NCI-H2196 (cell line): Measurements from ENCODE around the gene CABLES1.
"Not testable (repeated sequence)": the region's sequence is repeated elsewhere in the genome, so short reads cannot be mapped to it uniquely, and the experiment has no call there.

Experiments
- DNase-seq: peaks from one replicate; lab custom pipeline; 2025; ENCODE audit not compliant: unreplicated experiment; lab: John Stamatoyannopoulos, UW

The CABLES1 gene, protein sequence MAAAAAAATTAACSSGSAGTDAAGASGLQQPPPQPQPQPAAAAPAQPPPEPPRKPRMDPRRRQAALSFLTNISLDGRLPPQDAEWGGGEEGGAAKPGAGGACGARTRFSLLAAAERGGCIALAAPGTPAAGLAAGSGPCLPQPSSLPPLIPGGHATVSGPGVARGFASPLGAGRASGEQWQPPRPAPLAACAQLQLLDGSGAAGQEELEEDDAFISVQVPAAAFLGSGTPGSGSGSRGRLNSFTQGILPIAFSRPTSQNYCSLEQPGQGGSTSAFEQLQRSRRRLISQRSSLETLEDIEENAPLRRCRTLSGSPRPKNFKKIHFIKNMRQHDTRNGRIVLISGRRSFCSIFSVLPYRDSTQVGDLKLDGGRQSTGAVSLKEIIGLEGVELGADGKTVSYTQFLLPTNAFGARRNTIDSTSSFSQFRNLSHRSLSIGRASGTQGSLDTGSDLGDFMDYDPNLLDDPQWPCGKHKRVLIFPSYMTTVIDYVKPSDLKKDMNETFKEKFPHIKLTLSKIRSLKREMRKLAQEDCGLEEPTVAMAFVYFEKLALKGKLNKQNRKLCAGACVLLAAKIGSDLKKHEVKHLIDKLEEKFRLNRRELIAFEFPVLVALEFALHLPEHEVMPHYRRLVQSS

DNA sequence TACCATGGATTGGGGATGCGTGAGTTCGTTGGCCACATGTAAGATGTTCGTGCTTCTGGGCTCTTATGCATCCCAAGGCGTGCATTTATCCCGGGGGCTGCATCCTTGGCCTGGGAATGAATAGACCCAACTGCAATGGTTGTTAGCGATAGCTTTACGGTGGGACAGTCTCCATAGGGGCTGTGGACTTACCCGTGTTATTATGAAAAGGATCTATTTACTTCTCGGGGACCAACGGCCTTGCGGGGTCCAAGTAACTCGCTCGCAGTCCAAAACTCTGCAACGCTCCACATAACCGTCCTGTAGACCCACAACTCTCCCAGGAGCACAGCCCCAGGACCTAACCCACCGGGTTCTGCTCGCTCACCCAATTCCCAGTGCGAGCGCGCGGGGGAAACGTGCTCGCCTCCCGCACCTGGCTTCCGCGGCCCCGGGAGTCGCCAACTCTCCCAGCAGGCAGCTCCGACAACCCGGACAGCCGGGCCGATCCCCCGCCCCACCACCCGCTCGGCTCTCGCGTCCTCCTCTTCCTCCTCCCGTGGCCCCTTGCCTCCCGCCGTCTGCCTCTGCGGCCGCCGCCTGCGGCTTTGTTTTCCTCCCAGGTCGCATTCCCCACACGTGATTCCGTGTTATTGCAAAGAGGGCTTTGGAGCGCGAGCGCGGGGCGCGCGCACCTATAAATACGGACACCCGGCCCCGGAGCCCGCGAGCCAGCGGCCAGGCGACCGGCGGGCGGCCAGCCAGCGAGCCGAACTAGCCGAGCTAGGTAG lies at the start of gene CABLES1:
TSS of gene CABLES1 (plus strand) at position 706 of the 770 bp plus-strand sequence. CDS start 278 bp downstream, outside the sequence.
- peak; percentile 70 for DNase-seq

DNA sequence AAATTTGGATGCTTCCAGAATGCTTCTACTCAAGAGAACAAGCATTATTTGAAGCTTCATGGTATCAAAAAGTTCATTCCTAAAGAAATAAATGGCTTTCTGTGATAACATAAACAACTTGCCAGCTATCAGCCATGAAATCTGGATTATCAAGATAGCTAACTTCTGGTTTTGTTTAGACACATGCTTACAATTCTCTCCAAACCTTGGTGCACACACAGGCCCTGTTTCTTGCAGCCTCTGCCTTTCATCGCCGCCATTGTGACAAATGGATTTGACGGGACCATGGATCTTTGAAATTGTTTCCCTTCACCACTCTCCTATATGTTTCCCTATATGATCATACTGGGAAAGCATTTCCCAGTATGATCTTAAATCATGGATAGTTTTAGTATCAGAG lies 47.9 kb upstream of the CABLES1 start:
- DNase-seq, result no peak

DNA sequence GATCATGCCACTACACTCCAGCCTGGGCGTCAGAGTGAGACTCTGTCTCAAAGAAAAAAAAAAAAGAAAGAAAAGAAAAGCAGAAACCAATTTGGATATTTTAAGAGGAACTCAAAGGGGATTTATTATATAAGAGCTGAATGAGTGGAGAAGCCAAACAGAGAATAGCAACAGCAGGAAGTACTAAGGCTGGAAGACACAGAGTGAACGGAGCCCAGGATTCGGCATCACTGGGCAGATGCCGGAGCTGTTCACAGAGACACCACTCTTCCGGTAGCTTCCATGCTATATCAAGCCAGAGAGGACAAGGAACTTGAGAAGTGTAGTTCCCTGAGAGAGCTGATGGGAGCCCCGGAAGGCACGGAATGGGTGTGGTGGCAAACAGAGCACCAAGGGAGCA lies 47.0 kb upstream of the CABLES1 start:
- DNase-seq, result no peak

DNA sequence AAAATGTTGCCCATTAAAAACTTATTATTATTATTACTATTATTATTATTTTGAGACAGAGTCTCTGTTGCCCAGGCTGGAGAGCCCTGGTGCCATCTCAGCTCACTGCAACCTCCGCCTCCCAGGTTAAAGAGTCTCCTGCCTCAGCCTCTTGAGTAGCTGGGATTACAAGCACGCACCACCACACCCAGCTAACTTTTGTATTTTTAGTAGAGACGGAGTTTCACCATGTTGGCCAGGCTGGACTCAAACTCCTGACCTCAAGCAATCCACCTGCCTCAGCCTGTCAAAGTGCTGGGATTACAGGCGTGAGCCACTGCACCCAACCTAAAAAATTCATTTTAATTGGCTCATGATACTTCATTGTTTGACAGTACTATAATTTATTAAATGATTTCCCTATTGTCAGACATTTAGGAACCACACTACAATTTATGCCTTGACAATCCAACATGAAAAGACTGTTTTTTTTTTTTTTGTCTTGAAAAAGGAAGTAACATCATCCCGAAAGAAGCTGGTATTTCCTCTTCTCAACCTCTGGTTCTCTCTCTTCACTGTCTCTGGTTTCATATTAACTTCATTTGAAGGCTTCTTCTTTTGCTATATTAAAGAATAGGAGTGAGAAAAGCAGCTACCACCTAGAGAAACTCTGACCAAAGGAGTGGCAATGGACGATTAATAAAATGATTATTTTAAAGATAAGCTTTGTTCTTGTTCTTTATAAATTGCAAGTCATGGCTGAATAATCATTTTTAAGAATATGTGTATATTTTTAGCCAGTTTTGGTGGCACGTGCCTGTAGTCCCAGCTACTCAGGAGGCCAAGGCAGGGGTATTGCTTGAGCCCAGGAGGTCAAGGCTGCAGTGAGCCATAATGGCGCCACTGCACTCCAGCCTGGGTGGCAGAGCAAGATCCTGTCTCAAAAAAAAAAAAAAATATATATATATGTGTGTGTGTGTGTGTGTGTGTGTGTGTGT lies 44.0 kb upstream of the CABLES1 start:
- not testable (repeated sequence) for DNase-seq

DNA sequence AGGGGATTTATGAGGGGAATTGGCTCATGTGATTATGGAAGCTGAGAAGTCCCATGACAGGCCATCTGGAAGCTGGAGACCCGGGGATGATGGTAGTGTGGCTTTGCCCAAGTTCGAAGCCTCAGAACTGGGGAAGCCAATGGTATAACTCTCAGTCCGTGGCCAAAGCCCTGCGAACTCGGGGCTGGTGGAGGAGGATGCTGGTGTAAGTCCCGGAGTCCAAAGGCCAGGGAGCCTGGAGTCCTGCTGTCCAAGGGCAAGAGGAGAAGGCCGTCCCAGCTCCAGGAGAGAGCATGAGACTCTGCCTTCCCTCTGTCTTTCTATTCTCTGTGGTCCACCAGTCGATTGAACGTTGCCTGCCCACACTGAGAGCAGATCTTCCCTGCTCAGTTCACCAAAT lies 43.2 kb upstream of the CABLES1 start:
- DNase-seq, result no peak

DNA sequence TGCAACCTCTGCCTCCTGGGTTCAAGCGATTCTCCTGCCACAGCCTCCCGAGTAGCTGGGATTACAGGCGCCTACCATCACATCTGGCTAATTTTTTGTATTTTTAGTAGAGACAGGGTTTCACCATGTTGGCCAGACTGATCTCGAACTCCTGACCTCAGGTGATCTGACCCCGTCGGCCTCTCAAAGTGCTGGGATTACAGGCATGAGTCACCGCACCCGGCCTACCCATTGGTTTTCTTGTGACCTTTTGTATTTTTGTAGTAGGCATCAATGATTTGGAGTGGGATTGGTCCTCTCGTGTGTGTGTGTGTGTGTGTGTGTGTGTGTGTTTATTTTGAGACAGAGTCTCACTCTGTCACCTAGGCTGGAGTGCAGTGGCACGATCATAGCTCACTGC lies 42.2 kb upstream of the CABLES1 start:
- DNase-seq, result not testable (repeated sequence)

DNA sequence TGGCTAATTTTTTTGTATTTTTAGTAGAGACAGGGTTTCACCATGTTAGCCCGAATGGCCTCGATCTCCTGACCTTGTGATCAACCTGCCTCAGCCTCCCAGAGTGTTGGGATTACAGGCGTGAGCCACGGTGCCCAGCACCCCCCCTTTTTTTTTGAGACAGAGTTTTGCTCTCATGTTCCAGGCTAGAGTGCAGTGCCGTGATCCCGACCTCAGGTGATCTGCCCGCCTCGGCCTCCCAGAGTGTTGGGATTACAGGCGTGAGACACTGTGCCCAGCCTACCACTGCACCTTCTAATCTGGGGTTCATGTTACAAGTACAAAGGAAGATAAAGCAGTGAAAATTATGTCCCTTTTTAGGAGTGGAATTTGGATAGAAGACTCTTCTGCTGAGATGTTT lies 41.5 kb upstream of the CABLES1 start:
- DNase-seq, result no peak

DNA sequence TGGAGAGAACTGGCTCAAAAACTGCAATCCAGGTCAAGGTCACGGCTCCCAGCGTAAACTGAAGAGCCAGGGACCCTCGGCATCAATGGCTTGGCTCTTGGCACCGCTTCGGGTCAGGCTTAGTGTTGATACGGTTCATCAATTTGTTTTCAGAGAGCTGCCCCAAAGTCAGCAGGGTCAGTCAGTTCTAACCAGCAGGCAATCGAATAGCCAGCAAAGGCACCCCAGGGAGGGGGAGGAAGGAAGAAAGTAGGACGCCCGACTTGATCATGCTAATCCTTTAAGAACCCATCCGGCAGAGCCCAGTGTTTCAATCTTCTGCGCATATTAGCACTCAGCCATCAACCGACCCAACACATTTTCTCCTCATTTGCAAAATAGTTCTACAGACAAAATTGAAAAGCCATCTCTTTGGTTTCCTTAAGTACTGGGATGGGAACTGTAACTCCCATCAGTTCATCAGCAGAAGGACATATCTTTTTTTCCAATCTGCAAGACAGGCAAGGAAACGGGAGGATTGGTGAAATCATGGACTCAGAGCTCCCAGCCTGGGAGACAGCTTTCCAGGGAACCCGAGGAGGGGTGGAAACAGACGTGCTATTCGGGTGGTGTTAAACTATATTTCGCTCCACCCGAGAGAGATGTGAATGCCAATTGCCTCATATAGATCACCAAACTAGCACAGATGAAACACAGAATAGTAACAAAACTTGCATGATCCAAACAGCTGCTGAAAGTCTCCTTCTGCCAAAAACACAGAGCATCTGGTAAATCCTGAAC lies 40.7 kb upstream of the CABLES1 start:
- no peak for DNase-seq

DNA sequence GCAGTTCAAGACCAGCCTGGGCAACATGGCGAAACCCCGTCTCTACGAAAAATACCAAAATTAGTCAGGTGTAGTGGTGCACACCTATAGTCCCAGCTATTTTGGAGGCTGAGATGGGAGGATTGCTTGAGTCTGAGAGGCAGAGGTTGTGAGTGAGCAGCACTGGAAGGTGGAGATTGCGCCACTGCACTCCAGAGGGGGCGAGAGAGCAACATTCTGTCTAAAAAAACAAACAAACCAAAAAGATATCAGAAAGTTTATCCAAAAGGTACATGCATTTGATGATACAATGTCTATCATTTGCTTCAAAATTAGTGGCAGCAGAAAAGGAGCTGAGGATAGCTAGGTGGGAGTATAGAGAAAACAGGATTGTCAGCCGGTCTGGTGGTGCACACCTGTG lies 39.8 kb upstream of the CABLES1 start:
- DNase-seq, result no peak

DNA sequence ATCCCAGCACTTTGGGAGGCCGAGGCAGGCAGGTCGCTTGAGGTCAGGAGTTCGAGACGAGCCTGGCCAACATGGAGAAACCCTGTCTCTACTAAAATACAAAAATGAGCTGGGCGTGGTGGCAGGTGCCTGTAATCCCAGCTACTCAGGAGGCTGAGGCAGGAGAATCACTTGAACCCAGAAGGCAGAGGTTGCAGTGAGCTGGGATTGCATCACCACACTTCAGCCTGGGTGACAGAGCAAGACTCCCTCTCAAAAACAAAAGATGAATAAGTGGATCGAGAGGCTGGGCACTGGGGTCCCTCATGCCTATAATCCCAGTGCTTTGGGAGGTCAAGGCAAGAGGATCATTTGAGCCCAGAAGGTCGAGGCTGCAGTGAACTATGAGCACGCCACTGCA lies 38.3 kb upstream of the CABLES1 start:
- not testable (repeated sequence) for DNase-seq

DNA sequence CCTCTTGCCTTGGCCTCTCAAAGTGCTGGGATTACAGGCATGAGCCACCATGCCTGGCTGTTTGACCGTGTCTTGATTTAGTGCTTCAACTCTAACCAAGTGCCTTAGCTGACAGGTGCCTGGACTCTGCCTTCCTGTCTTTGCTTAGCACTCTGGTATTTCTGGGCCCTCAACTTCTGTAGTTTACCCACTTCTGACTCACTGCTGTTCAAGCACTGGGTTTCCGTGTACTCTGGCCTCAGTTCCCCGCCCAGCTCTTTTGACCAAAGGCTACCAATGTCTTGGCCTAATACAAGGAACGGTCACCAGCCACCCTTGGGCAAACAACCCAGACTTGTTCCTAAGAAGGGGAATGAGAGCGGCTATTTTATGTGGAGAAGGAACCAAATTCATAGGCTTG lies 35.7 kb upstream of the CABLES1 start:
- no peak for DNase-seq

DNA sequence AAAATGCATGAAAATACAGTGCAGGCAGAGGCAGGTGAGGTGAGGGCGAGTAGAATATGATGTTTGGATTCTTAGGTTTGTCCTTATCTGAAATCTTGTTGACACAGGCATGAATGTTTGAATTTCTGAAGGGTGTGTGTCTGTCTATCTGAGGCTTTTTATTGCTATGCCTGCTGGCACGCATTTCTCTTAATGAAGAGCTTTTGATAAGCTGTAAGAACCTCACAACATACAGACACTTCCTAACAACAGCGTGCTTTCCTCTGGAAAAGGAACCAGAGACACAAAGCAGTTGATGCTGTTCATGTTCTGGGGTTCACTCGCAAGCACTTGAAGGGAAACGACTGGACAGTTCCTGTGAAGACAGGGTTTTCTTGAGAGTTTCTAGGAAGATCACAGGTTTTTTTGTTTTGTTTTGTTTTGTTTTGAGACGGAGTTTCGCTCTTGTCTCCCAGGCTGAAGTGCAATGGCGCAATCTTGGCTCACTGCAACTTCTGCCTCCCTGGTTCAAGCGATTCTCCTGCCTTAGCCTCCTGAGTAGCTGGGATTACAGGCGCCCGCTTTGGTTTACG lies 33.3 kb upstream of the CABLES1 start:
- peak; percentile 33 for DNase-seq

DNA sequence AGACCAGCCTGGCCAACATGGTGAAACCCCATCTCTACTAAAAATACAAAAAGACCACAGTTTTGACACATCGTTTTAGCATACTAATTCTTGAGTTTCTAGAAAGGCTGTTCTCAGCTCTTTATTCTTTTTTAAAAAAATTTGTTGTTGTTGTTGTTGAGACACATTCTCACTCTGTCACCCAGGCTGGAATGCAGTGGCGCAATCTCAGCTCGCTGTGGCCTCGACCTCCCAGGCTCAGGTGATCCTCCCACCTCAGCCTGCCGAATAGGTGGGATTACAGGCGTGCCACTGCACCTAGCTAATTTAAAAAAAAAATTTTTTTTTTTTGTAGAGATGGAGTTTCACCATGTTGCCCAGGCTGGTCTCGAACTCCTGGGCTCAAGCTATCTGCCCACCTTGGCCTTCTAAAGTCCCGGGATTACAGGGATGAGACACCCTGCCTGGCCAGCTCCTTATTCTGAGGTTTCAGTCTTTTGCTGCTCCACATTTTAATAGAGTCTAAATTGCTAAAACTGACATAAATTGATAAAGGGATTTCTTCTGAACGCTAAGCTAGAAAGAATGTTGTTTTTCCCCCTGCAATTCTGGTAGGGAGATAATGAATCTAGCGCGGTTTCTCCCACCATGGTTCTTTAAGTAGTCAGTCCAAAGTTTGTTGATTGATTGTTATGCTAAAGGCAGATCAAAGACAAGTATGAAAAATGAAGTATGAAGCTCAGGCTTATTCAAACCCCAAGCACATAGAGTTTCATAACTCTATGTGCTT lies 32.6 kb upstream of the CABLES1 start:
- no peak for DNase-seq

DNA sequence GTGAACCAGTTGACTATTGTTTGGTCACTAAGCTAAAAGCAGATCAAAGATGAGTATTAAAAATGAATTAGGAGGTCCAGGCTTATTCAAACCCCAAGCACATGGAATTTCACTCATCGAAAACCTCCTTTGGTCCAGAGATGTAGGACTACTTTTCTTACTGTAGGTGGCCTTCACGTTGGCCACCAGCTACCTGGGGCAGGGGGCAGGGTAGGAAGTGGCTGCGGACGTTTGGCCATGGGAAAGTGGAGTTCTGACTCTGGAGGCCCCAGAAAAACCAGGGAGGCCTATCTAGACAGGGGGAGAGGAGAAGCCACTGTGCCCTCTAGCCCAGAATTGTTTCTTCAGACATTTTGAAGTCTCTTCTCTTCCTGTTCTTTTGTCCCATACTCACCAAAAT lies 31.8 kb upstream of the CABLES1 start:
- DNase-seq, result no peak

DNA sequence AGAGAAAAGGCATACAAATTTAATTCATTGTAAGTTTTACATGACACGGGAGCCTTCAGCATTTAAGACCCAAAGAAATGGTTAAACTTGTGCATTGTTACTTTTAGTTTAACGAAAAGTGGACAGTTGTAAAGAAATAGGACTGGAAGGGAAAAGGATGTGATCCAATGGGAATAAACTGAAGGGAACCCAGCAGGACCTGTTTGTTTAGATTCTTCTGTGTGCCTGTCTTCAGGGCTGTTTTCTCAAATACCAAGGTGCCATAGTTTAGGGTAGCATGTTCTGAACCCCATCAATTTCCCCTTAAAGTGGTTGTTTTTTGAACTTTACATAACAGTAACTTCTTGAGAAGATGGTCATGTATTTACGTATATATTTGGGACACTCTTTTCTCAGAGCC lies 30.3 kb upstream of the CABLES1 start:
- DNase-seq, result no peak

DNA sequence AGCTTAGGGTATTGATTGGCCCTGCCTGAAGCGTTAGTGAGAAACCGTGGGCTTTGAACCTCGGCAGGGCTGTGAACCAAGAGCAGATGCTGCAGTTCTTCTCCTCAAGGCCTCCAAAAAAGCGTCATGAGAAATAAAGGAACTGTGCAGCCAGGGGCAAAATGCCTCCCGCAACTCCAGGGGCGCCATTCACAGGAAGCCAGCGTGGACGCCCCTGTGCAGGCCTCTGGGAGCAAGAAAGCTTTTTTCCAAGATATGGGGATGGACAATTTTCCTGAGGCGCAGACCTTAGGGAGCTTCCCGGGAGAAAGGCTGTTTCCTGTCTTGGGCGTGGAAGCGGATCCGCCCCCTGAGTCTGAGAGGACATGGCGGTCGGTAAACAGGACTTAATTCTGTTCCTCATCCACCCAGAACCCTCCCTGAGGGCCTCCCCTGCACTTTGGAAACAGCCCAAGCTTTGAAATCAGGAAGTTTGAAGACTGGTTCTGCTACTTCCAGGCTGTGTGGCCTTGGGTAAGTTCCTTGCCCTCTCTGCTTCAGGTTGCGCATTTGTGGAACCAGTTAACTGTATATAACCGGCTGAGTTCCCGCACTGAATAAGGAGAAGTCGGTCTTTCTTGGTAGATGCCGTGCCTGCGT lies 29.6 kb upstream of the CABLES1 start:
- no peak for DNase-seq

DNA sequence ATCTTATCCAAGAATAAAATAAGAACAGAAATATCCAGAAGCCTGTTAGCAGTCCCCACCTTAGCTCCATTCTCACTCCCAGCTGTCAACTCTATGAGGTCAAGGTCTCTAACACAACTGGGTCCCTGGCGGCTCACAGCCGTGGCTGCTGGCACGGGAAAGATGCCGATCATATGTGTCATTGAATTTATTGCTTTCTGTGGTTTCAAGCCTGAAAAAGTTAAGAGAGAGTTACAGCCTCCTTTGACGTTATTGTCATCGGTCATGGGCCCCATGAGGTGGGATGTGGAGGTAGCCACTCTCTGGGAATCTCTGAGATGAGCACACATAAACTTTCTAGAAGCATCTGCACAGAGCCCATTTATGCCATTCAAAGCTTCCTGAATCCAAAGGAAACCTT lies 28.7 kb upstream of the CABLES1 start:
- DNase-seq, result no peak

DNA sequence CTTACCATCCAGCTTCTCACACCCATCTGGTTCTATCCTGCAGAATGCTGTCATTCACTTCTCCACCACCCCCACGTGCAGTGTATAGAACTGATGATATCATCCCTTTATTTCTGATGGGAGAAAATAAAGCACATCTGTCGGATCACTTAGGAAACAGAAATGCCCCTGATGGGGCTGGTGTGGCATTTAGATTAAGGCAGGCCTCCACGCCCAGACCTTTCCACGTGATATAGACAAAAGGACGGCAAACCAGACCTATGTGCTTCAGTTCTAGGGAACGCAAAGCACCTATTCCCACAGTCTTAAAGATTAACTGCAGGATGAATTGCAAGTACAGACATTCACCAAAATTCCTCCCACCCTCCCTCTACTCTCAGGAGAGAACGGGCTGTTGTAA lies 27.6 kb upstream of the CABLES1 start:
- no peak for DNase-seq
